SK-N-MC (cell line): ENCODE results near the gene FAAP20.

Source experiments
- DNase-seq: peaks from one replicate; pipeline ENCODE4 v3.0.0-alpha.2; 2011; ENCODE audit warnings: low read depth, low spot score
- H3K27ac ChIP-seq: fragments of 200-600 bp; sonication (generic); 2 replicates; pipeline ENCODE4 v1.5.1; 2016; ENCODE audit warnings: mixed run types
- H3K36me3 ChIP-seq: fragments of 200-600 bp; sonication (generic); 2 replicates; pipeline ENCODE4 v1.6.1; 2017; ENCODE audit warnings: antibody characterized with exemption, low read length, mixed read lengths; ENCODE audit not compliant: insufficient read depth
- H3K4me3 ChIP-seq: fragments of 200-600 bp; sonication (generic); 2 replicates; pipeline ENCODE4 v1.5.1; 2016
- H3K9ac ChIP-seq: fragments of 200-600 bp; sonication (generic); 2 replicates; pipeline ENCODE4 v1.8.0; 2017; ENCODE audit warnings: mixed run types, mixed read lengths; ENCODE audit not compliant: insufficient read length
- H3K9me3 ChIP-seq: fragments of 200-600 bp; sonication (generic); 2 replicates; pipeline ENCODE4 v1.6.1; 2017; ENCODE audit warnings: low read depth, mild to moderate bottlenecking, antibody characterized with exemption, low read length, moderate library complexity, mixed read lengths
- EZH2 ChIP-seq: fragments of 200-600 bp; sonication (generic); IDR thresholded peaks from one replicate; pipeline ENCODE4 v1.6.1; 2017; ENCODE audit warnings: antibody characterized with exemption
- FOXP2 ChIP-seq: optimal IDR thresholded peaks from 2 replicates; pipeline ENCODE3; 2011; ENCODE audit warnings: mild to moderate bottlenecking, moderate library complexity; ENCODE audit not compliant: insufficient read depth; ENCODE audit errors: extremely low read length, control extremely low read depth
- POLR2AphosphoS5 ChIP-seq: IDR thresholded peaks from 2 replicates; pipeline ENCODE4 v1.6.1; 2012; ENCODE audit warnings: mild to moderate bottlenecking, low read depth, low read length, borderline replicate concordance

The FAAP20 gene

DNA sequence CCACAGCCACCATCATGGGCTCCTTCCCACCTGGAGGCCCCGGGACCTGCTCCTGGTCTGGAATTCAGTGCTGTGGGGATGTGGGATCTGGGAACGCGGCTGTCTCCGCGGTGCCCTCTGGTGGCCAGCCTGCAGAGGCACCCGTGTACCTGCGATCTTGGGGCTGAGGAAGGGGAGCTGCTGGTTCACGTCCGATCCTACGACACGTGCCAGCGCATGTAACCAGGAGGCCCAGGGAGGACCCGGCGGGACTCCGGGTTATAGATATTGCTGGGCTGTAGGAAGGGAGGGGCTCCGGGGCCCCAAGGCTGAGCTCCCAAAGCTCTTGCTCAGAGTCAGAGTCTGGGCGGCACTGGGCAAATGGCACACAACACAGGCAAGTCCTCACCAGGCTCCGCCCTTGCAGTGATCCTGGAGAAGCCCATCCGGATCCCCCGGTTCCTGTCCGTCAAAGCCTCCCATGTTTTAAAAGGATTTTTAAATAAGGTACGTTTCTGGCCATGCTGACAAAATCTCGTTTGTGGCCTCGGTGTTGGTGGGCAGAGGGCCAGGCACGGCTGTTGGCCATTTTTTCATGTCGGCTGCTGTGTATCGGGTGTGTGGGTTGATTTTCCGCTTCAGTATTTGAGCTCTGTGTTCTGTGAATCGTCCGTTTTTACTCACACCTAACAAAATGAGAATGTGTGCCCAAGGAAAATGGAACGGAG, 20.1 kb downstream of the FAAP20 start:
- no peak for DNase-seq
- no peaks in the 10 kb centered on the region for H3K9me3 ChIP-seq
- H3K4me3 ChIP-seq = peak overlapping the region; percentile 69
- no peak overlapping the region for H3K27ac ChIP-seq
- no peaks in the 10 kb centered on the region for H3K36me3 ChIP-seq
- TF ChIP-seq POLR2AphosphoS5 (no peak), EZH2 (no peak), FOXP2 (no peak)
- H3K9ac ChIP-seq = peak overlapping the region; percentile 48

DNA sequence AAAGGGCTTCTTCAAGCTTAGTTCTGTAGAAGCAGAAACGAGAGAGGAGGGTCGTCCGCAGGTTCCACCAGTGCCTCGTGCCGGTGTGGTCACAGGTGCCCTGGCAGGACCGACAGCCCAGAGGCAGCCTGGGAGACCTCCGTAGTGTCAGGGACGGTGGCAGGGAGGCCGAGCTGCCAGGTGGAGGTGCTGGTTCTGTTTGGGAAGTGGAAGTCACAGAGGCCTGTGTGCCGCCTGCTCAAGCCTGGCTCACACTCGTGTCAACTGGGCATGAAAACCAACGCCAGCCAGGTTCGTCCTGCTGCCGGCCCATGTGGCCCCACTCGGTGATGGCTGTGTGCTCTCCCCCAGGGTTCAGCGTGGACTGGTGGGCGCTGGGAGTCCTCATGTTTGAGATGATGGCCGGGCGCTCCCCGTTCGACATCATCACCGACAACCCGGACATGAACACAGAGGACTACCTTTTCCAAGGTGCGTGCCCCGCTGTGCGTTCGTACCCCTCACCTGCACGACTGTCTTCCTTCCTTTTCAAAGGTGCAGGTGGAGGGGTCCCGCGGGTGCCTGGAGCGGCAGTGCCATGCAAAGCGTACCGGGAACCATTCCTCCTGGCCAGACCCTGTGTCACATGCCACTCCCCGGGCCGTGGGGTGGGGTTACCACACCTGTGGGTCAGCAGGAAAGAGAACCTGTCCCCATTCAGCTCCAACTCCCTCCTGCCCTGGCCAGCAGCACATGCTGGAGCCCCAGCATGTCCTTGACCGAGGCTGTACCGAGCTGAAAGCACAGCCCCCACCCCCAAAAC, 20.8 kb downstream of the FAAP20 start:
- Histone ChIP-seq H3K27ac (no peak overlapping the region), H3K9ac (no peak overlapping the region), H3K36me3 (no peaks in the 10 kb centered on the region), H3K9me3 (no peaks in the 10 kb centered on the region), H3K4me3 (no peak overlapping the region)
- TF ChIP-seq EZH2 = no peak
- no peak for TF ChIP-seq FOXP2
- TF ChIP-seq POLR2AphosphoS5 = no peak
- DNase-seq = no peak

DNA sequence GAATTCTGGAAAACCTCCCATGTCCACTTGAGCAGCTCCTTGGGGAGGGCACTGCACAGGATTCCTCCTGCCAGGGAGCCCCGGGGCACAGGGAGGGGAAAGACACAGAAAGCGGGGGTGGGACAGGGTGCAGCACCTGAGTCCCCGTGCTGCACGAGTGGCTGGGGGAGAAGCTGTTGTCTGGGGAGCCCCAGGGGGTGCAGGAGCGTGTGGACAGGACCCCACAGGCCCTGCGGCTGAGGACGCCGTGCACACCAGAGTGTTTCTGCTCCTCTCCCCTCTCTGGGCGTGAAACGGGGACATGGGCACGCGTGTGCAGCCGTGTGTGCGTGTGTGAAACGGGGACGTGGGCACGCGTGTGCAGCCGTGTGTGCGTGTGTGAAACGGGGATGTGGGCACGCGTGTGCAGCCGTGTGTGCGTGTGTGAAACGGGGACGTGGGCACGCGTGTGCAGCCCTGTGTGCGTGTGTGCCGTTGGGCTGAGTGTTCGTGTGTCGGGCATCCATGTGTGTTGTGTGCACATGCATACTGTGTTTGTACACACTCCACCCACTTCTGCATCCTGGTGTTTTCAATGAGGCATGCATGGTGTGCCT, 21.9 kb downstream of the FAAP20 start:
- TF ChIP-seq POLR2AphosphoS5 (no peak), FOXP2 (no peak), EZH2 (no peak)
- no peak for DNase-seq
- Histone ChIP-seq H3K36me3 (no peaks in the 10 kb centered on the region), H3K9me3 (no peaks in the 10 kb centered on the region), H3K27ac (no peak overlapping the region), H3K9ac (no peak overlapping the region), H3K4me3 (no peak overlapping the region)

DNA sequence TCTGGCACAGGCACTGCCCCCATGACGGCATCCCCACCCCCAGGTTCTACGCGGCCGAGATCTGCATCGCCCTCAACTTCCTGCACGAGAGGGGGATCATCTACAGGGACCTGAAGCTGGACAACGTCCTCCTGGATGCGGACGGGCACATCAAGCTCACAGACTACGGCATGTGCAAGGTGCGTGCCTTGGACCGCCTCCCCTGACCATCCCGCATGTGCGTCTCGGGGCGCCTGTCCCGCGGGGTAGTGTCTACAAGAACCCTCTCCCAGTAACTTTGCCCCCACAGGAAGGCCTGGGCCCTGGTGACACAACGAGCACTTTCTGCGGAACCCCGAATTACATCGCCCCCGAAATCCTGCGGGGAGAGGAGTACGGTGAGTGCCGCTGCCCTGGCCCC, 22.6 kb downstream of the FAAP20 start:
- DNase-seq = no peak
- TF ChIP-seq POLR2AphosphoS5 (no peak), EZH2 (no peak), FOXP2 (no peak)
- Histone ChIP-seq H3K36me3 (no peaks in the 10 kb centered on the region), H3K27ac (no peak overlapping the region), H3K9me3 (no peaks in the 10 kb centered on the region), H3K4me3 (no peak overlapping the region), H3K9ac (no peak overlapping the region)

DNA sequence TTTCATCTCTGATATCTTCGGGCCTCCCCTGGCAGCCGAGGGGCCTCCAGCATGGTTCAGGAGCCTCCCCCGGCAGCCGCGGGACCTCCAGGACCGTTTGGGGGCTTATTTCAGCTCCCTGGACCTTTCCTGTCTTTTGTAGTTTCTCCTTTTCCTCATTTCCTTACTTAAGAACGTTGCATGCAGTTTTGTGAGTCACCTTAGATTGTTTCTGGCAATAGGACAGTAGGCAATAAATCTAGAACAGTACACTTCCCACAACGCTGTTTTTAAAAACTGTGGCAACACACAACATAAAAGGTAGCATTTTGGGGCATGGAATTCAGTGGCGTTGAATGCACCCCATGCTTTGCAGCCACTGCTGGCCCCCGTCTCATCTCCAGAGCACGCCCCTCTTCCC, 24.4 kb downstream of the FAAP20 start:
- Histone ChIP-seq H3K9me3 (no peaks in the 10 kb centered on the region), H3K4me3 (no peak overlapping the region), H3K27ac (no peak overlapping the region), H3K36me3 (no peaks in the 10 kb centered on the region), H3K9ac (no peak overlapping the region)
- TF ChIP-seq POLR2AphosphoS5 = no peak
- TF ChIP-seq EZH2 = no peak
- TF ChIP-seq FOXP2 = no peak
- DNase-seq = no peak

DNA sequence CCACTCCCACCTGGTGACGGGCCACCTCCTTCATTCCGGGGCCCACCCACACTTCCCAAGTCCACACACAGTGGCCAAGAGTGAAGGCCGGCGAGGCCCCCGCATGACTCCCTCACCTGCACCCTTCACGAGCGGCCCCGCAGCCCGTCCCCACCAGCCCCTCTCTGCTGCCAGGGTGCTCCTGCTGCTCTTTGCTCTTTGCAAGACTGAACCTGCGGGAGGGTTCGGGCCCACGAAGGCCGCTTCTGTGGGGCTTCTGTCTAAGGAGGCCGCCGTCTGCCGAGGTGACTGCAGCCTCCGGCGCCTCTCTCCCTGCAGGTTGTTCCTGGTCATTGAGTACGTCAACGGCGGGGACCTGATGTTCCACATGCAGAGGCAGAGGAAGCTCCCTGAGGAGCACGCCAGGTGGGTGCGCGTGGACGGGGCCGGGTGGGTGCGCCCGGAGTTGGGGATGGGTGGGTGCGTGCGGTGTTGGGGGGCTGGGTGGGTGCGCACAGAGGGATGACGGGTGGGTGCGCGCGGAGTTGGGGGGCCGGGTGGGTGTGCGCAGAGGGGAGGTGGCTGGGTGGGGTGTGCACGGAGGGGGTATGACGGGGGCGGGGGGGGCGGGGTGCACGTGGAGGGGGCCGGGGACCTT, 25.3 kb downstream of the FAAP20 start:
- H3K27ac ChIP-seq = no peak overlapping the region
- no peaks in the 10 kb centered on the region for H3K36me3 ChIP-seq
- no peak for DNase-seq
- H3K9ac ChIP-seq = no peak overlapping the region
- no peak for TF ChIP-seq POLR2AphosphoS5
- TF ChIP-seq FOXP2 = no peak
- TF ChIP-seq EZH2 = no peak
- no peak overlapping the region for H3K4me3 ChIP-seq
- H3K9me3 ChIP-seq = no peaks in the 10 kb centered on the region

DNA sequence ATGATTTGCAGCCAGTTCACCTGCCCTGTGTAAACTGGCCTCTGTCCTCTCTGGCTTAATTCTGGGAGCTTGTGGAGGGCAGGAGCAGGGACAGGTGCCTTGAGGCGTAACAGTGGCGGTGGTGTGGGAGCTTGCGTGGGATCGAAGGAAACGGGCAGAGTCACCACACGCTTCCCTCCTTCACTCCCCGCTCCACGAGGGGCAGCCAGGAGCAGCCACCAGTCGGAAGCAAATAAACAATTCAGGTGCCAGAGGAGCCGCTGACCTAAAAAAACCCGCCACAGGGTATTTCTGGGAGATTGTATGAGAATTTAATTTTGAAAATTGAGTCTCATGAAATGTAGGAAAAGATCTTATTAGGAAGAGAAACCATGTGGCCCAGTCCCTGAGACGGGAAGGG, 26.0 kb downstream of the FAAP20 start:
- no peak overlapping the region for H3K9ac ChIP-seq
- H3K9me3 ChIP-seq = no peaks in the 10 kb centered on the region
- DNase-seq = no peak
- no peak overlapping the region for H3K27ac ChIP-seq
- no peak for TF ChIP-seq FOXP2
- TF ChIP-seq POLR2AphosphoS5 = no peak
- TF ChIP-seq EZH2 = no peak
- no peak overlapping the region for H3K4me3 ChIP-seq
- H3K36me3 ChIP-seq = no peaks in the 10 kb centered on the region

DNA sequence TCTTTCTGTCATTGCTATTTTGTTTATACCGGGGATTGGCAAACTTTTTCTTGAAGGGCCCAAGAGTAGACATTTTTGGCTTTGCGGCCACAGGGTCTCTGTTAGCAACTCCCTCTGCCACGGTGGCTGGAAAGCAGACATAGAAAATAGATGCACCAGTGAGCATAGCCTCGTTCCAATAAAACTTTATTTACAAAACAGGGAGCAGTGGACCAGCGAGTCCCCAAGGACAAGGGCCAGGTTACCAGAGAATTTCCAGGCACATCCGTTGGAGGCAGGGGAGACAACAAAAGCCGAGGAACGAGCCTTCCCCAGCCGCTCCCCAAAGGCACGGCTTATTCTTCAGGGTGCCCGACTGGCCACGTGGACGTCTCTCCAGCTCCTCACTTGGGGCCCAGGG, 26.5 kb downstream of the FAAP20 start:
- H3K4me3 ChIP-seq = no peak overlapping the region
- H3K36me3 ChIP-seq = no peaks in the 10 kb centered on the region
- no peak for DNase-seq
- H3K9me3 ChIP-seq = no peaks in the 10 kb centered on the region
- TF ChIP-seq EZH2 (no peak), FOXP2 (no peak), POLR2AphosphoS5 (no peak)
- no peak overlapping the region for H3K27ac ChIP-seq
- no peak overlapping the region for H3K9ac ChIP-seq

DNA sequence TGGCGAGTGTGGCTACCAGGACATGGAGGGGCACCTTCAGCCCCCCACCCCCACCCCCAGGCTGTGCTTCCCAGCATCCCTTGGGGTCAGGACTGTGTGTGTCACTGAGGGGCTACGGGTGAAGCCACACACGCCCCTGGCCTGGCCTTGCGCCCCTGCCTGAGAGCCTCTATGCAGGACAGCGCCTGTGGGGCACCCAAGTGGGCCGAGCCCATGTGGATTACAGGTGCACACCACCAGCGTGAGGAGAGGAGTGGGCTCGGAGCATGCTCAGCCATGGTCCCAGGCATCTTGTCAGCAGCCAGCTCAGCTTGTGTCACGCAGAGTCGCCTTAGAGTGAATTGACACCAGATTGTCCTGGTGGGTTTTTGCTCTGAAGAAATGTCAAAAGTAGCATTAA, 27.9 kb downstream of the FAAP20 start:
- no peak for DNase-seq
- Histone ChIP-seq H3K4me3 (no peak overlapping the region), H3K36me3 (no peaks in the 10 kb centered on the region), H3K9me3 (no peaks in the 10 kb centered on the region), H3K27ac (no peak overlapping the region), H3K9ac (no peak overlapping the region)
- TF ChIP-seq FOXP2 (no peak), POLR2AphosphoS5 (no peak), EZH2 (no peak)
